ENCODE measurements around the gene HSD3B7. TPM values are rescaled to one million over a fixed set of nuclear protein-coding genes. Genes with fewer than 3 reads are reported as not detected.

Gene HSD3B7
- total RNA-seq, 1 donor from 2014 or later: 2.0 TPM

- H3K27ac Mint-ChIP-seq (ENCODE audit: unreplicated experiment): no peak overlapping the region
- H3K4me1 Mint-ChIP-seq (ENCODE audit: low read depth, unreplicated experiment): no peaks in the 10 kb centered on the region
- H3K27me3 Mint-ChIP-seq (ENCODE audit: unreplicated experiment): peaks cover 9% of the 10 kb centered on the region
- DNase-seq: no peak
- peaks cover 7% of the 10 kb centered on the region for H3K9me3 Mint-ChIP-seq (ENCODE audit: unreplicated experiment)
- H3K36me3 Mint-ChIP-seq (ENCODE audit: unreplicated experiment): peaks cover 5% of the 10 kb centered on the region
- H3K4me3 Mint-ChIP-seq (ENCODE audit: unreplicated experiment): no peak overlapping the region
- no peak for TF ChIP-seq CTCF (IDR thresholded peaks at IDR 0.05; ENCODE audit: partially characterized antibody, unreplicated experiment)
Observed at GRCh38 chr16:30979170-30980022, 5.6 kb upstream of the HSD3B7 start.

DNA sequence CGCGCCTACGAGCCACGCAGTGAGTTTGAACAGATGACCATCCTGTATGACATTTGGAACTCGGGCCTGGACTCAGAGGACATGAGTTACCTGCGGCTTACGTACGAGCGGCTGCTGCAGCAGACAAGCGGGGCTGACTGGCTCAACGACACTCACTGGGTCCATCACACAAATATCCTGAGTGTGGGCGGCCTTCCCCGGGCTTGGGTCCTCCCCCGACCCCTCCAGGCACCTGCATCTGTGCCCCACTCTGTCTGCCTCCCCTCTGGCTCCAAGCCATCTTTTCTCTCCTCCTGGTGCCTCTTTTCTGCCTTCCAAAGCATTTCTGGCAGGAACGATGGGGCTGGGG is 5.0 kb upstream of the HSD3B7 start:
- H3K27me3 Mint-ChIP-seq (ENCODE audit: unreplicated experiment): peaks cover 11% of the 10 kb centered on the region
- no peak for DNase-seq
- H3K4me1 Mint-ChIP-seq (ENCODE audit: low read depth, unreplicated experiment): no peaks in the 10 kb centered on the region
- no peak overlapping the region for H3K27ac Mint-ChIP-seq (ENCODE audit: unreplicated experiment)
- TF ChIP-seq CTCF (IDR thresholded peaks at IDR 0.05; ENCODE audit: partially characterized antibody, unreplicated experiment): no peak
- peaks cover 7% of the 10 kb centered on the region for H3K9me3 Mint-ChIP-seq (ENCODE audit: unreplicated experiment)
- peaks cover 5% of the 10 kb centered on the region for H3K36me3 Mint-ChIP-seq (ENCODE audit: unreplicated experiment)
- H3K4me3 Mint-ChIP-seq (ENCODE audit: unreplicated experiment): no peak overlapping the region

GRCh38 chr16:30980434-30980833 is 4.6 kb upstream of the HSD3B7 start:
- no peak for DNase-seq
- Mint-ChIP-seq H3K4me1 (ENCODE audit: low read depth, unreplicated experiment) (no peaks in the 10 kb centered on the region), H3K36me3 (ENCODE audit: unreplicated experiment) (peaks cover 5% of the 10 kb centered on the region), H3K27ac (ENCODE audit: unreplicated experiment) (no peak overlapping the region), H3K9me3 (ENCODE audit: unreplicated experiment) (peaks cover 7% of the 10 kb centered on the region), H3K4me3 (ENCODE audit: unreplicated experiment) (no peak overlapping the region), H3K27me3 (ENCODE audit: unreplicated experiment) (peaks cover 11% of the 10 kb centered on the region)
- TF ChIP-seq CTCF (IDR thresholded peaks at IDR 0.05; ENCODE audit: partially characterized antibody, unreplicated experiment): no peak

GRCh38 chr16:30980959-30981358 is 4.0 kb upstream of the HSD3B7 start:
- peaks cover 13% of the 10 kb centered on the region for H3K27me3 Mint-ChIP-seq (ENCODE audit: unreplicated experiment)
- no peaks in the 10 kb centered on the region for H3K4me1 Mint-ChIP-seq (ENCODE audit: low read depth, unreplicated experiment)
- DNase-seq: no peak
- no peak overlapping the region for H3K27ac Mint-ChIP-seq (ENCODE audit: unreplicated experiment)
- peaks cover 7% of the 10 kb centered on the region for H3K9me3 Mint-ChIP-seq (ENCODE audit: unreplicated experiment)
- TF ChIP-seq CTCF (IDR thresholded peaks at IDR 0.05; ENCODE audit: partially characterized antibody, unreplicated experiment): no peak
- peaks cover 5% of the 10 kb centered on the region for H3K36me3 Mint-ChIP-seq (ENCODE audit: unreplicated experiment)
- H3K4me3 Mint-ChIP-seq (ENCODE audit: unreplicated experiment): no peak overlapping the region

- Mint-ChIP-seq H3K36me3 (ENCODE audit: unreplicated experiment) (peaks cover 5% of the 10 kb centered on the region), H3K9me3 (ENCODE audit: unreplicated experiment) (peaks cover 11% of the 10 kb centered on the region), H3K4me3 (ENCODE audit: unreplicated experiment) (no peak overlapping the region), H3K27me3 (ENCODE audit: unreplicated experiment) (peaks cover 10% of the 10 kb centered on the region), H3K27ac (ENCODE audit: unreplicated experiment) (peak overlapping the region; percentile 8), H3K4me1 (ENCODE audit: low read depth, unreplicated experiment) (no peaks in the 10 kb centered on the region)
- no peak for TF ChIP-seq CTCF (IDR thresholded peaks at IDR 0.05; ENCODE audit: partially characterized antibody, unreplicated experiment)
- no peak for DNase-seq
Observed at GRCh38 chr16:30982548-30983288, 2.3 kb upstream of the HSD3B7 start.

All from glutamatergic neuron (in vitro differentiated cells).